WTC11 (cell line): ENCODE measurements around the gene AFP. TPM values are rescaled to one million over a fixed set of nuclear protein-coding genes. Genes with fewer than 3 reads are reported as not detected.

ENCODE experiments used
- ATAC-seq: fragments of 200-7000 bp; cut with Tn5 transposase; 2 replicates; pipeline ENCODE4 v1.10.0; 2021; ENCODE audit warnings: mild to moderate bottlenecking, moderate library complexity
- CTCF ChIA-PET: fragments of 300-600 bp; sonication (Branson Sonifier 250); formaldehyde crosslinking; loops from one replicate; lab custom pipeline; 2021; ENCODE audit warnings: antibody characterized with exemption; lab: Charles Lee
- POLR2A ChIA-PET: fragments of 350-600 bp; sonication (Branson Sonifier 250); formaldehyde crosslinking; loops from one replicate; lab custom pipeline; 2021; ENCODE audit warnings: antibody characterized with exemption; lab: Charles Lee
- DNase-seq: peaks from one replicate; pipeline ENCODE4 v3.0.0; 2021; ENCODE audit warnings: low spot score
- H3K27ac Mint-ChIP-seq: 2 replicates; pipeline ENCODE4 v1.8.0; 2021; ENCODE audit warnings: mixed read lengths
- H3K27me3 Mint-ChIP-seq: 2 replicates; pipeline ENCODE4 v1.8.0; 2021; ENCODE audit warnings: low read depth, mild to moderate bottlenecking, moderate library complexity, mixed read lengths
- H3K36me3 Mint-ChIP-seq: 2 replicates; pipeline ENCODE4 v1.8.0; 2021; ENCODE audit warnings: mixed read lengths
- H3K4me1 Mint-ChIP-seq: 2 replicates; pipeline ENCODE4 v1.8.0; 2022; ENCODE audit warnings: mixed read lengths
- H3K4me3 Mint-ChIP-seq: 2 replicates; pipeline ENCODE4 v1.8.0; 2021; ENCODE audit warnings: mild to moderate bottlenecking, moderate library complexity, mixed read lengths
- H3K9me3 Mint-ChIP-seq: 2 replicates; pipeline ENCODE4 v1.8.0; 2021; ENCODE audit warnings: mixed read lengths
- JAZF1 ChIP-seq: fragments of 250-450 bp; sonication (Bioruptor Pico); IDR thresholded peaks from 2 replicates; pipeline ENCODE4 v1.9.0; 2021; ENCODE audit warnings: moderate library complexity, mild to moderate bottlenecking, inconsistent platforms
- MYBL2 ChIP-seq: sonication (generic); formaldehyde crosslinking; IDR thresholded peaks from 2 replicates; pipeline ENCODE4 v1.8.1; 2023; ENCODE audit warnings: mild to moderate bottlenecking, moderate library complexity, missing genetic modification reagents
- NR1H2 ChIP-seq: sonication (generic); formaldehyde crosslinking; IDR thresholded peaks from 2 replicates; pipeline ENCODE4 v1.9.0; 2021; ENCODE audit warnings: mild to moderate bottlenecking, moderate library complexity, missing genetic modification reagents
- NR3C1 ChIP-seq: sonication (generic); formaldehyde crosslinking; conservative IDR thresholded peaks from 2 replicates; pipeline ENCODE4 v1.8.1; 2023; ENCODE audit warnings: low read depth, mild to moderate bottlenecking, missing genetic modification reagents
- SOX15 ChIP-seq: fragments of 250-450 bp; sonication (Bioruptor Pico); IDR thresholded peaks from 2 replicates; pipeline ENCODE4 v1.9.0; 2021; ENCODE audit warnings: mild to moderate bottlenecking
- ZNF121 ChIP-seq: sonication (generic); formaldehyde crosslinking; IDR thresholded peaks from 2 replicates; pipeline ENCODE4 v1.8.0; 2023; ENCODE audit warnings: missing genetic modification reagents
- total RNA-seq: library from RNA; stranded (reverse); gene quantifications from 3 replicates; pipeline ENCODE4 v1.2.3, GENCODE V29; 2021
- TF ChIP-seq, protein P1 (sequence below): sonication (generic); formaldehyde crosslinking; IDR thresholded peaks from 2 replicates; pipeline ENCODE4 v1.8.0; 2023; ENCODE audit warnings: missing genetic modification reagents, mild to moderate bottlenecking, borderline replicate concordance
- TF ChIP-seq, protein P2 (sequence below): sonication (generic); formaldehyde crosslinking; IDR thresholded peaks from 2 replicates; pipeline ENCODE4 v1.8.1; 2023; ENCODE audit warnings: mild to moderate bottlenecking, missing genetic modification reagents, moderate library complexity
- TF ChIP-seq, protein P3 (sequence below): sonication (generic); formaldehyde crosslinking; IDR thresholded peaks from 2 replicates; pipeline ENCODE4 v1.8.0; 2023; ENCODE audit warnings: mild to moderate bottlenecking, missing genetic modification reagents
- TF ChIP-seq, protein P4 (sequence below): sonication (generic); formaldehyde crosslinking; IDR thresholded peaks from 2 replicates; pipeline ENCODE4 v1.8.1; 2023; ENCODE audit warnings: mild to moderate bottlenecking, missing genetic modification reagents

The AFP gene
- total RNA-seq, 1 experiment from 2014 or later, result 1.8 TPM

DNA sequence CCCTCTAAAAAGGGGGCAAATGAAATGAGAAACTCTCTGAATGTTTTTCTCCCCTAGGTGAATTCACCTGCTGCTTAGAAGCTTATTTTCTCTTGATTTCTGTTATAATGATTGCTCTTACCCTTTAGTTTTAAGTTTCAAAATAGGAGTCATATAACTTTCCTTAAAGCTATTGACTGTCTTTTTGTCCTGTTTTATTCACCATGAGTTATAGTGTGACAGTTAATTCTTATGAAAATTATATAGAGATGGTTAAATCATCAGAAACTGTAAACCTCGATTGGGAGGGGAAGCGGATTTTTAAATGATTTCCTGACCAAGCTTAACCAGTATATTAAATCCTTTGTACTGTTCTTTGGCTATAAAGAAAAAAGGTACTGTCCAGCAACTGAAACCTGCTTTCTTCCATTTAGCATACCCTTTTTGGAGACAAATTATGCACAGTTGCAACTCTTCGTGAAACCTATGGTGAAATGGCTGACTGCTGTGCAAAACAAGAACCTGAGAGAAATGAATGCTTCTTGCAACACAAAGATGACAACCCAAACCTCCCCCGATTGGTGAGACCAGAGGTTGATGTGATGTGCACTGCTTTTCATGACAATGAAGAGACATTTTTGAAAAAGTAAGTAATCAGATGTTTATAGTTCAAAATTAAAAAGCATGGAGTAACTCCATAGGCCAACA, 27.7 kb upstream of the AFP start (continued):
- TF ChIP-seq, protein P1, sequence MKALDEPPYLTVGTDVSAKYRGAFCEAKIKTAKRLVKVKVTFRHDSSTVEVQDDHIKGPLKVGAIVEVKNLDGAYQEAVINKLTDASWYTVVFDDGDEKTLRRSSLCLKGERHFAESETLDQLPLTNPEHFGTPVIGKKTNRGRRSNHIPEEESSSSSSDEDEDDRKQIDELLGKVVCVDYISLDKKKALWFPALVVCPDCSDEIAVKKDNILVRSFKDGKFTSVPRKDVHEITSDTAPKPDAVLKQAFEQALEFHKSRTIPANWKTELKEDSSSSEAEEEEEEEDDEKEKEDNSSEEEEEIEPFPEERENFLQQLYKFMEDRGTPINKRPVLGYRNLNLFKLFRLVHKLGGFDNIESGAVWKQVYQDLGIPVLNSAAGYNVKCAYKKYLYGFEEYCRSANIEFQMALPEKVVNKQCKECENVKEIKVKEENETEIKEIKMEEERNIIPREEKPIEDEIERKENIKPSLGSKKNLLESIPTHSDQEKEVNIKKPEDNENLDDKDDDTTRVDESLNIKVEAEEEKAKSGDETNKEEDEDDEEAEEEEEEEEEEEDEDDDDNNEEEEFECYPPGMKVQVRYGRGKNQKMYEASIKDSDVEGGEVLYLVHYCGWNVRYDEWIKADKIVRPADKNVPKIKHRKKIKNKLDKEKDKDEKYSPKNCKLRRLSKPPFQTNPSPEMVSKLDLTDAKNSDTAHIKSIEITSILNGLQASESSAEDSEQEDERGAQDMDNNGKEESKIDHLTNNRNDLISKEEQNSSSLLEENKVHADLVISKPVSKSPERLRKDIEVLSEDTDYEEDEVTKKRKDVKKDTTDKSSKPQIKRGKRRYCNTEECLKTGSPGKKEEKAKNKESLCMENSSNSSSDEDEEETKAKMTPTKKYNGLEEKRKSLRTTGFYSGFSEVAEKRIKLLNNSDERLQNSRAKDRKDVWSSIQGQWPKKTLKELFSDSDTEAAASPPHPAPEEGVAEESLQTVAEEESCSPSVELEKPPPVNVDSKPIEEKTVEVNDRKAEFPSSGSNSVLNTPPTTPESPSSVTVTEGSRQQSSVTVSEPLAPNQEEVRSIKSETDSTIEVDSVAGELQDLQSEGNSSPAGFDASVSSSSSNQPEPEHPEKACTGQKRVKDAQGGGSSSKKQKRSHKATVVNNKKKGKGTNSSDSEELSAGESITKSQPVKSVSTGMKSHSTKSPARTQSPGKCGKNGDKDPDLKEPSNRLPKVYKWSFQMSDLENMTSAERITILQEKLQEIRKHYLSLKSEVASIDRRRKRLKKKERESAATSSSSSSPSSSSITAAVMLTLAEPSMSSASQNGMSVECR (CRISPR knock-in tag), result no peak
- TF ChIP-seq JAZF1 (CRISPR knock-in tag) (no peak), ZNF121 (CRISPR knock-in tag) (no peak), NR3C1 (CRISPR knock-in tag) (no peak)
- TF ChIP-seq, protein P2, sequence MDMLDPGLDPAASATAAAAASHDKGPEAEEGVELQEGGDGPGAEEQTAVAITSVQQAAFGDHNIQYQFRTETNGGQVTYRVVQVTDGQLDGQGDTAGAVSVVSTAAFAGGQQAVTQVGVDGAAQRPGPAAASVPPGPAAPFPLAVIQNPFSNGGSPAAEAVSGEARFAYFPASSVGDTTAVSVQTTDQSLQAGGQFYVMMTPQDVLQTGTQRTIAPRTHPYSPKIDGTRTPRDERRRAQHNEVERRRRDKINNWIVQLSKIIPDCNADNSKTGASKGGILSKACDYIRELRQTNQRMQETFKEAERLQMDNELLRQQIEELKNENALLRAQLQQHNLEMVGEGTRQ (CRISPR knock-in tag), result no peak
- TF ChIP-seq, protein P3, sequence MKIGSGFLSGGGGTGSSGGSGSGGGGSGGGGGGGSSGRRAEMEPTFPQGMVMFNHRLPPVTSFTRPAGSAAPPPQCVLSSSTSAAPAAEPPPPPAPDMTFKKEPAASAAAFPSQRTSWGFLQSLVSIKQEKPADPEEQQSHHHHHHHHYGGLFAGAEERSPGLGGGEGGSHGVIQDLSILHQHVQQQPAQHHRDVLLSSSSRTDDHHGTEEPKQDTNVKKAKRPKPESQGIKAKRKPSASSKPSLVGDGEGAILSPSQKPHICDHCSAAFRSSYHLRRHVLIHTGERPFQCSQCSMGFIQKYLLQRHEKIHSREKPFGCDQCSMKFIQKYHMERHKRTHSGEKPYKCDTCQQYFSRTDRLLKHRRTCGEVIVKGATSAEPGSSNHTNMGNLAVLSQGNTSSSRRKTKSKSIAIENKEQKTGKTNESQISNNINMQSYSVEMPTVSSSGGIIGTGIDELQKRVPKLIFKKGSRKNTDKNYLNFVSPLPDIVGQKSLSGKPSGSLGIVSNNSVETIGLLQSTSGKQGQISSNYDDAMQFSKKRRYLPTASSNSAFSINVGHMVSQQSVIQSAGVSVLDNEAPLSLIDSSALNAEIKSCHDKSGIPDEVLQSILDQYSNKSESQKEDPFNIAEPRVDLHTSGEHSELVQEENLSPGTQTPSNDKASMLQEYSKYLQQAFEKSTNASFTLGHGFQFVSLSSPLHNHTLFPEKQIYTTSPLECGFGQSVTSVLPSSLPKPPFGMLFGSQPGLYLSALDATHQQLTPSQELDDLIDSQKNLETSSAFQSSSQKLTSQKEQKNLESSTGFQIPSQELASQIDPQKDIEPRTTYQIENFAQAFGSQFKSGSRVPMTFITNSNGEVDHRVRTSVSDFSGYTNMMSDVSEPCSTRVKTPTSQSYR (CRISPR knock-in tag), result no peak
- TF ChIP-seq, protein P4, sequence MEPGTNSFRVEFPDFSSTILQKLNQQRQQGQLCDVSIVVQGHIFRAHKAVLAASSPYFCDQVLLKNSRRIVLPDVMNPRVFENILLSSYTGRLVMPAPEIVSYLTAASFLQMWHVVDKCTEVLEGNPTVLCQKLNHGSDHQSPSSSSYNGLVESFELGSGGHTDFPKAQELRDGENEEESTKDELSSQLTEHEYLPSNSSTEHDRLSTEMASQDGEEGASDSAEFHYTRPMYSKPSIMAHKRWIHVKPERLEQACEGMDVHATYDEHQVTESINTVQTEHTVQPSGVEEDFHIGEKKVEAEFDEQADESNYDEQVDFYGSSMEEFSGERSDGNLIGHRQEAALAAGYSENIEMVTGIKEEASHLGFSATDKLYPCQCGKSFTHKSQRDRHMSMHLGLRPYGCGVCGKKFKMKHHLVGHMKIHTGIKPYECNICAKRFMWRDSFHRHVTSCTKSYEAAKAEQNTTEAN (CRISPR knock-in tag), result no peak

DNA sequence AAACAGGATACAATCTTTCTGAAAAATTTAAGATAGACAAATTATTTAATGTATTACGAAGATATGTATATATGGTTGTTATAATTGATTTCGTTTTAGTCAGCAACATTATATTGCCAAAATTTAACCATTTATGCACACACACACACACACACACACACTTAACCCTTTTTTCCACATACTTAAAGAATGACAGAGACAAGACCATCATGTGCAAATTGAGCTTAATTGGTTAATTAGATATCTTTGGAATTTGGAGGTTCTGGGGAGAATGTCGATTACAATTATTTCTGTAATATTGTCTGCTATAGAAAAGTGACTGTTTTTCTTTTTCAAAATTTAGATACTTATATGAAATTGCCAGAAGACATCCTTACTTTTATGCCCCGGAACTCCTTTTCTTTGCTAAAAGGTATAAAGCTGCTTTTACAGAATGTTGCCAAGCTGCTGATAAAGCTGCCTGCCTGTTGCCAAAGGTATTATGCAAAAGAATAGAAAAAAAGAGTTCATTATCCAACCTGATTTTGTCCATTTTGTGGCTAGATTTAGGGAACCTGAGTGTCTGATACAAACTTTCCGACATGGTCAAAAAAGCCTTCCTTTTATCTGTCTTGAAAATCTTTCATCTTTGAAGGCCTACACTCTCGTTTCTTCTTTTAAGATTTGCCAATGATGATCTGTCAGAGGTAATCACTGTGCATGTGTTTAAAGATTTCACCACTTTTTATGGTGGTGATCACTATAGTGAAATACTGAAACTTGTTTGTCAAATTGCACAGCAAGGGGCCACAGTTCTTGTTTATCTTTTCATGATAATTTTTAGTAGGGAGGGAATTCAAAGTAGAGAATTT, 26.8 kb upstream of the AFP start:
- ChIA-PET POLR2A (no interaction called here), CTCF (no interaction called here)
- H3K4me1 Mint-ChIP-seq, result peaks cover 10% of the 10 kb centered on the region
- no peaks in the 10 kb centered on the region for H3K27me3 Mint-ChIP-seq
- ATAC-seq (no peak), DNase-seq (no peak)
- no peaks in the 10 kb centered on the region for H3K36me3 Mint-ChIP-seq
- H3K4me3 Mint-ChIP-seq, result no peak overlapping the region
- H3K9me3 Mint-ChIP-seq, result no peaks in the 10 kb centered on the region
- TF ChIP-seq MYBL2 (CRISPR knock-in tag) (no peak), SOX15 (CRISPR knock-in tag) (no peak), NR1H2 (CRISPR knock-in tag) (no peak)
- TF ChIP-seq, protein P4 (CRISPR knock-in tag), result no peak
- no peak overlapping the region for H3K27ac Mint-ChIP-seq
